ENCODE measurements around the gene DTX1. TPM values are rescaled to one million over a fixed set of nuclear protein-coding genes. Genes with fewer than 3 reads are reported as not detected.

The DTX1 gene
- total and polyA plus RNA-seq, 2 of the 8 experiments (the other 6 are each of a cell fraction or from before 2014, with no cell fraction given): 4.7 to 6.9 TPM

DNA sequence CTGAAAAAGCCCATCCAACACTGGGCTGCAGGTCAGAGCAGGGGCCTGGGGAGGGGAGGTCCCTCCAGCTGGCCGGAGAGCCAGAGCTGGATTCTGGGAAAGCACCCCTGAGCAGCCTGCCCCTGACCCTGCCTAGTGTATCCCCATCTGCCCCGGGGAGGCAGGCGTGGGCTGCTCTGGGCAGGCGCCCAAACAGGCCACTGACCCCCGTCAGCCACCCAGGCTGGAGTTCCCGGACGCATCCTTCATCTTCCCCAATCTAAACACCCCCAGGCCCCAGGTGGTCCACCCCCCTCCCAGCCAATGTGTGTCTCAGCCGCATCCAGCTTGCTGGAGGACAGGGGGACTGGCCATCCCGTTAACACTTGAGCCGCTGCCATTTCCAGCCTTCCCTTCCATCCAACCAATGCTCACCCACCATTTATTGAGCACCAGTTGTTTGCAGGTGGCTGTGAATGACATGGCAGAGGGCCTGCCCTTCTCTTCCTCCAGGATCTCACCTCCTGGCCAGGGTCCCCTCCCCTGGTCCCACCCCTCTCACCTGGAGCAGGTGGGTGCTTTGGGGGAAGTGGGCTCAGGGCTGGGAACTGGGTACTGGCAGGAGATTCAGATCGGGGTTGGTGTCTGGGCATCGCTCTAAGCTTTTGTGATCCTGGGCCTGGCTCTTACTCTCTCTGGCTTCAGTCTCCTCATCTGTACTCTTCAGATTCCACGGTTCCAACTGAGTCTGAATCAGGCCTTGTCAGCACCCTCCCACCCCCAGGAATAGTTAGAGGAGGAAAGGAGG is 743 bp upstream of the DTX1 start:
- Histone ChIP-seq H3K14ac (ENCODE audit: insufficient read length) (no peak overlapping the region), H3K27ac (ENCODE audit: low read depth, low read length) (no peak overlapping the region), H4K20me1 (replicated peaks in 1 of 2; ENCODE audit: control insufficient read depth in 1 of 2, insufficient read depth in 2 of 2, low read length in 2 of 2) (no peaks in the 10 kb centered on the region), H4K5ac (ENCODE audit: insufficient read length, low read depth, low read length) (no peak overlapping the region), H3K4me2 (ENCODE audit: insufficient read depth in 1 of 2, low read depth in 2 of 2, low read length in 2 of 2) (peak overlapping the region in 1 of 2 experiments; percentile 50; a peak in 2 of 4 replicates), H3K4me1 (replicated peaks in 1 of 4; ENCODE audit: control insufficient read depth in 3 of 4, insufficient read depth in 4 of 4, low read length in 3 of 4) (peaks cover 0 to 4% (median 2%) of the 10 kb centered on the region in 4 experiments; a peak in 3 of 7 replicates), H3K4ac (replicated peaks; ENCODE audit: insufficient read length, low read depth, low read length) (no peak overlapping the region), H2BK20ac (ENCODE audit: low read length) (no peak overlapping the region), H3K18ac (ENCODE audit: extremely low read depth, low read length) (no peak overlapping the region), H3K9me3 (ENCODE audit: insufficient read depth in 2 of 2, low read depth in 1 of 2, low read length in 1 of 2) (no peaks in the 10 kb centered on the region), H3K4me3 (ENCODE audit: extremely low read depth in 1 of 4, insufficient read depth in 2 of 4, low read depth in 3 of 4, low read length in 4 of 4) (peak overlapping the region in 2 of 4 experiments; percentile 46 to 77; a peak in 2 of 8 replicates), H2BK15ac (ENCODE audit: low read length) (no peak overlapping the region), H2AFZ (ENCODE audit: low read length) (no peak overlapping the region), H2BK12ac (ENCODE audit: low read depth, low read length) (no peak overlapping the region), H3K27me3 (replicated peaks in 1 of 4; ENCODE audit: control insufficient read depth in 3 of 4, extremely low read depth in 1 of 4, insufficient read depth in 3 of 4, low read length in 3 of 4) (peaks cover 0 to 22% (median 19%) of the 10 kb centered on the region in 4 experiments; a peak in 6 of 7 replicates), H3K9ac (replicated peaks in 1 of 4; ENCODE audit: extremely low read depth in 1 of 4, low read depth in 3 of 4, low read length in 3 of 4) (no peak overlapping the region), H3K23ac (ENCODE audit: insufficient read length) (no peak overlapping the region), H4K8ac (ENCODE audit: extremely low read depth, insufficient read depth, low read length) (peak overlapping the region; percentile 3; the same call in 1 of the 2 replicates), H2BK120ac (replicated peaks; ENCODE audit: low read depth, low read length) (no peak overlapping the region), H4K91ac (replicated peaks; ENCODE audit: insufficient read length, low read length) (no peak overlapping the region), H2AK5ac (ENCODE audit: low read depth, low read length) (no peak overlapping the region), H2BK5ac (ENCODE audit: low read depth, low read length) (no peak overlapping the region), H3K36me3 (ENCODE audit: control insufficient read depth in 2 of 4, insufficient read depth in 4 of 4, low read length in 3 of 4) (no peaks in the 10 kb centered on the region), H3K79me2 (ENCODE audit: control insufficient read depth in 1 of 2, insufficient read depth in 2 of 2, low read length in 2 of 2) (no peaks in the 10 kb centered on the region), H3K79me1 (ENCODE audit: low read depth, low read length) (no peaks in the 10 kb centered on the region), H3K56ac (replicated peaks; ENCODE audit: insufficient read length, low read depth, low read length) (no peak overlapping the region), H3K23me2 (ENCODE audit: low read depth, low read length) (peaks cover 14% of the 10 kb centered on the region; the same call in 1 of the 2 replicates)
- POLR2A ChIA-PET (ENCODE audit: partially characterized antibody): interaction anchor here (1.0 kb wide), 1 partner anchor 10 kb away, joined by 3 read pairs; no protein-coding TSS in a partner anchor
- FAIRE-seq (no peak), DNase-seq (ENCODE audit: low read depth in 1 of 2, low spot score in 2 of 2) (no peak)
- CTCF ChIA-PET (ENCODE audit: partially characterized antibody): interaction anchor here (0.9 to 8.3 kb wide), 7 partner anchors 14 to 63 kb away, joined by 3 to 139 read pairs (median 5); no protein-coding TSS in a partner anchor
- 75% methylated on average over 13 of the region's 13 CpGs; no CpG with 5 or more reads in 1 of the 2 experiments for WGBS, 2 experiments (ENCODE audit: extremely low coverage in 1 of 2, insufficient coverage in 1 of 2, insufficient read length in 1 of 2, insufficient replicate concordance in 2 of 2, low coverage in 1 of 2, low lambda C conversion rate in 2 of 2, missing lambda C conversion rate in 1 of 2)
- TF ChIP-seq, protein P1, sequence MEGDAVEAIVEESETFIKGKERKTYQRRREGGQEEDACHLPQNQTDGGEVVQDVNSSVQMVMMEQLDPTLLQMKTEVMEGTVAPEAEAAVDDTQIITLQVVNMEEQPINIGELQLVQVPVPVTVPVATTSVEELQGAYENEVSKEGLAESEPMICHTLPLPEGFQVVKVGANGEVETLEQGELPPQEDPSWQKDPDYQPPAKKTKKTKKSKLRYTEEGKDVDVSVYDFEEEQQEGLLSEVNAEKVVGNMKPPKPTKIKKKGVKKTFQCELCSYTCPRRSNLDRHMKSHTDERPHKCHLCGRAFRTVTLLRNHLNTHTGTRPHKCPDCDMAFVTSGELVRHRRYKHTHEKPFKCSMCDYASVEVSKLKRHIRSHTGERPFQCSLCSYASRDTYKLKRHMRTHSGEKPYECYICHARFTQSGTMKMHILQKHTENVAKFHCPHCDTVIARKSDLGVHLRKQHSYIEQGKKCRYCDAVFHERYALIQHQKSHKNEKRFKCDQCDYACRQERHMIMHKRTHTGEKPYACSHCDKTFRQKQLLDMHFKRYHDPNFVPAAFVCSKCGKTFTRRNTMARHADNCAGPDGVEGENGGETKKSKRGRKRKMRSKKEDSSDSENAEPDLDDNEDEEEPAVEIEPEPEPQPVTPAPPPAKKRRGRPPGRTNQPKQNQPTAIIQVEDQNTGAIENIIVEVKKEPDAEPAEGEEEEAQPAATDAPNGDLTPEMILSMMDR (IDR thresholded peaks at IDR 0.05; ENCODE audit: control extremely low read depth in 1 of 3, insufficient read depth in 1 of 3, low read depth in 1 of 3, low read length in 3 of 3): no peak
- TF ChIP-seq GTF2F1 (IDR thresholded peaks at IDR 0.05; ENCODE audit: borderline replicate concordance, low read depth, low read length) (no peak), RBBP5 (IDR thresholded peaks at IDR 0.05; ENCODE audit: borderline replicate concordance, low read depth, low read length) (no peak), TAF7 (optimal IDR thresholded peaks at IDR 0.05; ENCODE audit: borderline replicate concordance, low read depth, low read length) (no peak), EP300 (IDR thresholded peaks at IDR 0.05; ENCODE audit: borderline replicate concordance in 1 of 2, low read depth in 2 of 2, low read length in 2 of 2) (no peak)
- TF ChIP-seq, protein P2, sequence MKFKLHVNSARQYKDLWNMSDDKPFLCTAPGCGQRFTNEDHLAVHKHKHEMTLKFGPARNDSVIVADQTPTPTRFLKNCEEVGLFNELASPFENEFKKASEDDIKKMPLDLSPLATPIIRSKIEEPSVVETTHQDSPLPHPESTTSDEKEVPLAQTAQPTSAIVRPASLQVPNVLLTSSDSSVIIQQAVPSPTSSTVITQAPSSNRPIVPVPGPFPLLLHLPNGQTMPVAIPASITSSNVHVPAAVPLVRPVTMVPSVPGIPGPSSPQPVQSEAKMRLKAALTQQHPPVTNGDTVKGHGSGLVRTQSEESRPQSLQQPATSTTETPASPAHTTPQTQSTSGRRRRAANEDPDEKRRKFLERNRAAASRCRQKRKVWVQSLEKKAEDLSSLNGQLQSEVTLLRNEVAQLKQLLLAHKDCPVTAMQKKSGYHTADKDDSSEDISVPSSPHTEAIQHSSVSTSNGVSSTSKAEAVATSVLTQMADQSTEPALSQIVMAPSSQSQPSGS (IDR thresholded peaks at IDR 0.05; ENCODE audit: low read length): no peak
